NOMO-1 treated with DMSO at 0.1 percent for 48 hours (cell line): ENCODE measurements around the gene PANK1.

Experiments
- DNase-seq: peaks from one replicate; lab custom pipeline; 2025; ENCODE audit not compliant: unreplicated experiment; lab: John Stamatoyannopoulos, UW

Gene PANK1

DNA sequence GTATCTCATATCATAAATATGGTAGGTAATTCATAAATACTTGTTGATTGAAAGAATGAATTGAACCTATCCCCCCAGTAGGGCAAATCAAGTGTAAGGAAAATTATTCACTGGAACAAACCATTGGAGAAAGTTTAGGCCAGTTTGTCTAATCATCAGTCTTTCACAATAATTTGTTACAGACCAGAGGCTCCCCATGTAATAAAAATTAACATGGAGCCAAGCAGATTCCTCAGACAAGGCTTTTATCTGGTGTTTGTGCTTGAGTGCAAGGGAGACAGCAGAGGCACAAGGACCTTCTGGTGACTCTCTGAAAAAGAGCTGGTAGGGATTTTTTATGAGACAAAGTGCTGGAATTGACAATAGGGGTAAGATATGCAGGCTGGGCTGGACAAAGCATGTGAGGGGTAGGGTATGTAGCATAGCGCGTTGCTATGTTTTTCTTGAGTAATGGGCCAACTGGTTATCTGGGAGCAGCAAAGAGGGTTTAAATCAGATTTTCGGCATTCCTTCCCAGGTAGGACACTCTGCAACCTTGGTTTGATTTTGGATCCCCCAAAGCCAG lies 7.8 kb upstream of the PANK1 start:
- no peak for DNase-seq

DNA sequence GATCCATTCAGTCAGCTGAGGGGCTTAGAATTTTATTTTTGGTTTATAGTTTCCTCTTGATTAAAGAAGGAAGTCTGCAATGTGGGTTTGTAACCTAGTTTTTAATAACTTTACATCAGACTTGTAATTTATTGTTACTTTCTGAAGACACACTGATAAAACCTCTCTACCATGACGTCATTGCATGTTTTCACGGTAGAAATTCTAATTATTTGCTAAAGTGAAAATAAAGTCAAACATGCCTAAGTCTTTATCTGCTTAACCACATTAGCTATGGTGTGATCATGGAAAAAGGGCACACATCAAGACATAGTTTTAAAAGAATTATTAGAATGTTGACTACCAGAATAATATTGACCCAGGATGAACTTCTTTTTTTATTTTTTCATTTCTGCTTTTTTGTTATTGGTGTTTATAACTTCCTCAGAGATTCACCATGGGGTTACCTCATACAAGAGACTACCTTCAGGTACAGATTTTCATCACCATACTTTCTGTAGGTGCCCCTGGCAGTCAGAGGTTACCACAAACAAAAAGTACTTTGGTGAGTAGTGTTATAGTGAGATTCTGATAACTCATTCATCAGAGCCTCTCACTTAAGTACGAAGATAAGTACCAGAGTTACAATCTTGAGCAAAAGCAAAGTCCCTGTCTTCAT lies 7.0 kb upstream of the PANK1 start:
- DNase-seq, result peak; percentile 47

DNA sequence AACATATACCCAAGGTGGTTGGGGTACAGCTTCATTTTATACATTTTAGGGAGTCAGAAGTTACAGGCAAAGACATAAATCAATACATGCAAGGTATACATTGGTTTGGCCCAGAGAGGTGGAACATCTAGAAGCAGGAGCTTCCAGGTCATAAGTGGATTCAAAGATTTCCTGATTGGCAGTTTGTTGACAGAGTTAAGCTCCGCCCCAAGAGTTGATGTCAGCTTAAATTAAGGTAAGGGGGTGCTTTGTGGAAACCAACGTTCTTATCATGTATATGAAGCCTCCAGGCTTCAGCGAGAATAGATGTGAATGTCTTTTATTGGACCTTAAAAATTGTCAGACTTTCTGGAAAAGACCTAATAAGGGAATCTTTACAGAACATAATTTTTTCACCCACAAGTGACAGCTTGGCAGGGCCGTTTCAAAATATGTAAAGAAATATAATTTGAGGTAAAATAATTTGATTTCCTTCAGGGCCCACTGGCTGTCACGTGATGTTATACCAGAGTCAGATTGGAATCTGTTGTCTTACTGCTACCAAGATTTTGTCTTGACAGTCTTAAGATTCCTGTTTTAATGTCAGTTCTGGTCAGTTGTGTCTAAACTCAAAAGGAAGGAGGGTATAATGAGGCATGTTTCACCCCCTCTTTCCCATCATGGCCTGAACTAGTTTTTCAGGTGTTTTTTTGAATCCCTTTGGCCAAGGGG lies 6.3 kb upstream of the PANK1 start:
- no peak for DNase-seq

DNA sequence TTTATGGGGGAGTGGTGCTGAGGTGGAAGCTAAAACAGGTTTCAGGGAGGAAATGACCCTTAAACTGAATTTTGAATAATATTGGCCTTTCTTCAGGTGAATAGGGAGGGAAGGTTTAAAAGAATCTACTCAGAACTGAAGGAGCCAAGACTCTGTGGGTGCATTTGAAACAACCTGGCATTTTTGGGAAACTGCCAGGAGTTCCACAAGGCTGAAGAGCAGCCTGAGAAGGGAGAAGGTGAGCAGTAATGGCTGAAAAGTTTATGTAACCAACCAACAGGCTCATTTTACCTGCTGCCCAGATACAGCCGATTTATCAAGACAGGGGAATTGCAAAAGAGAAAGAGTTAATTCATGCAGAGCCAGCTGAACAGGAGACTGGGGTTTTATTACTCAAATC lies 4.0 kb upstream of the PANK1 start:
- DNase-seq, result no peak

DNA sequence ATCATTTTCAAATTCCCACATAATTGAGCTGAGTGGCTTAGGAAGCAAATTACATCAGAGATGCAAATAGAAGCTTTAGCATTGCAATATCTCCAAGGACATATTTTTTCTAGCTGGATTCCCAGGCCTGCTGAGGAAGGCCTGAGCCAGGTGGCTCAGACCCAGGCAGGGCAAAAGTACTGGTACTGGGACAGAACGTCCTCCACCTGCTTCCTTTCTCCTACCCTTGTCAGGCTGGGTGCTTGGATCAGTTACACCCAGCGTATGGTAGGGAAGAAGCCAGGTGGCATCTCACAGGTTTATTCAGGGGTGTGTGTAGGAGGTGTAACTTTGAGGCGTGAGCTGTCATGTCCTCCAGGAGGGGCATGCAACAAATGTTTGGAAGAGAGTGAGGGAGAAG lies 3.0 kb upstream of the PANK1 start:
- no peak for DNase-seq

DNA sequence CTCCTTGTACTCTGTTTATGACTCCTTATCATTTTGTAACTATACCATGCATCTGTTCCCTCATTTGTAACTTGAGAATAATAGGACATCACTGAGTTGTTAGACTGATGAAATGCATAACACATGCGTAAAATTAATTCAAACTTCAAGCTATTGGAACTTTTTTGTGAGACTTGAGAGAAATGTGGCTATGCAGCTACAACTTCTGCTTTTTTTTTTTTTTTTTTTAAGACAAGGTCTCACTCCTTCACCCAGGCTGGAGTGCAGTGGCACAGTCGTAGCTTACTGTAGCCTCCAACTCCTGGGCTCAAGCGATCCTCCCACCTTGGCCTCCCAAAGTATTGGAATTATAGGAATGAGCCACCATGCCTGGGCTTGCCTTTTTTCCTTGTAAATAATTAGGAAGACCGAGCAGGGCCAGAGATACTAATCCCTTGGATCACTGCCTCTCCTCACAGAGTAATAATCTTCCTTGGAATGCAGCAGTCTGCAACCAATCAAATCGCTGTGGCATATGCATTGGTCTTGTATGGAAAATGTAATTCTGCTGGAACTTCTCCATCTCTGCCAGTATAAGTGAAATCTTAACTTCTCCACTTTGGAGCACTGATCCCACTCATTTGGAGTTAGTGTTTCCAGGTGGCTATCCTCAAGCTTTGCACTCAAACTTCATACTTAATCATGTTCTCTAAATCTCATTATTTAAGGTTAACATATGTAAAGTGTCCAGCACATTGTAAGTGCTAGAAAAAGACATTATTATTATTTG lies 2.0 kb upstream of the PANK1 start:
- peak; percentile 39 for DNase-seq

DNA sequence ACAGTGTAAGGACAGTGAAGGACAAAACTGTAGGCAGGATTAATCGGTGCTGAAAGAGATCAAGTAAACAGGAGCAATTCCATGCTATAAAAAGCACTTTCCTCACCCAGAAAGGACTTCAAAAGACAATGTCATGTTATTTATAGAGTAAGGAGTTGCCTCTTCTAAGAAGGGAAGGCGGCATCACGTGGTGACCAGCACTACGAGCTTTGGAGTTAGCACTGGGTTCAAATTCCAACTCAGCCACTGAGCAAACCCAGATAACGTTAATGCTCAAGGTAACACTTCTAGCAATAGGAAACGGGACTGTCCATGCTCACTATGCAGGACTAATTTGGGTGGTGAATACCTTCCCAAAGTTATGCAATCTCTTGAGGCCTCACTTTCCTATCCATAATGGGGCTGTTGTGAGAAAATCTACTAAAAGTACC lies 715 bp upstream of the PANK1 start:
- no peak for DNase-seq

DNA sequence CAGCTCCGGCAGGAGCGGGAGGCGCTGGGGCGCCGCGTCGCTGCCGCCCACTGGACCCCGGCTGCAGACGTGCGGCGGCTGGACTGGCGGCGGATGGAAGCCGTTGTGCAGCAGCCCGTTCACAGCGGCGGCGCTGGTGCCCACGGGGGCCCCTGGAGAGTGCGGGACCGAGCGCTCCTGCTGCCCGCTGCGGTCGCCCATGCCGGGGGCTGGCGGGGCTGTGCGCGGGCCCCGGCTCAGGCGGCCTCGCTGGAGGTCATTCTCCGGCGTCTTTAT lies 413 bp downstream of the PANK1 start:
- peak; percentile 42 for DNase-seq

DNA sequence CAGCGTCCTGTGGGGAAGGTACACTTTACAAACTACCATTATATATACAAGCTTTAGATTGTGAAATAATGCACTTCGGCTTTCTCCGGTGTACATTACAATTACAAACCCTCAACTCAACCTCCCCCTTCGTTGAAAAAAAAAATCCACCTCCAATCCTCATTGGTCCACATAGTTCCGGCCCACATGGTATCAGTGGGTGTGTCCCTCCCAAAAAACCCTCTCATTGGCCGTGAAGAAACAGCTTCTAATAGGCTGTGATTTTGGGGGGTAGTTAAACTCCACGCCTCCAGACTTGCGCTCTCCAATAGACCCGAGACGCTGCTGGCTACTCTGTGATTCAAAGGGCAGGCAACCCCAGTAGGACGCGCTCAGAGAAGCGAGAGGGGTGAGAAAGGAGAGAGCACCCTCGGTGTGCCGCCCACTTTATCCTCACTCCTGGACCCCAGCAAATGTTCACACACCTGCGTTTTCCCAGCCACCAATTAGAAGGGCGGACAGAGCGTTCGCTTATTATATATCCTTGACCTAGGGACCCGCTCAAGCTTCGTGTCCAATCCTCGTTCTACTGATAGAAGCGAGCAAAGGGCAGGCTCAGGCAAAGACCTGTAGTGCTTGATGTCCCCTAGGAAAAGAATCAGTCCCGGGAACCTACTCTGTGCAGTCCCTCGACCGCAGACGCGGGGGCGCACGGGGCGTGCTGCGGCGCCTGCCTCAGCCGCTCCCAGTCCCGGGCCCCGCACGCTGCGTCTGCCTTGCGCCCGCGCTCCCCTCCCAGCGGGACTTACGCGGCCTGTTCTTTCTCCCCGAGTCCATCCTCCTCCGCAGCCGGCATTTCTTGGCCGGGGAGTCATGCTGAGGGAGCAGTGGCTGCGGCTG lies 991 bp downstream of the PANK1 start:
- peak; percentile 98 for DNase-seq

DNA sequence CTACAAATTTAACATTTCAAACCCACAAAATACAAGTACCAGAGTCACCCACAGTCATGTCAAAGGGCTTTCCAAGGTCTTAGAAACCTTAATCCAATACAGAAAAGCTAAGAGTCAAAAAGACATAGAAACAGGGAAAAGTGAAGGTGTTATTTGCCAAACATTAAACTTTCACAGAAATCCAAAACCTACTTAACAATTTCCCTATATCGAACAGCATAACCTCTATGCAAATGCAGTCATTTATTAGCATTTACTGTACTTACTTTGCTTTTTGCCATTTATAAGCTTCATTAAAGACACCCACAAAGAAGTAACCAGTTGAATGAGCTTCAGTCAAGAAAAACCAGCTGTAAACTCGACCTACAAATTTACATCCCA lies 1.6 kb downstream of the PANK1 start:
- DNase-seq, result no peak

DNA sequence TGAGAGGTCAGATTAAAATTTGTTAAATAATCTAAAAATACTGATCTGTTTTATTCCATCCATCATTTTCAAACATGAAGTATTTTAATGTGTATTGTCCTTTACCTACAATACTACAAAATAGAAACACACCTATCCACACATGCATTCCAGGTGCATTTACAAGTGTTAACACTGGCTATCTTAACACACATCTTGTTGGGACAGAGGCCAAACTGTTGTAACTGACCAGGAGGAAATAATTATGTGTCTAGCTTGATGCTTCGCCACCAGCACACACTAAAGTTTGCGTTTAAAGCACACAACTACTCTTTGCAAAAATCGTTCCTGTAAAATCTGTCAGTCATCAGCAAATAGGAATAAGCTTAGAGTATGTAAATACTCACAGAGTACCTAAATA lies 2.8 kb downstream of the PANK1 start:
- no peak for DNase-seq

DNA sequence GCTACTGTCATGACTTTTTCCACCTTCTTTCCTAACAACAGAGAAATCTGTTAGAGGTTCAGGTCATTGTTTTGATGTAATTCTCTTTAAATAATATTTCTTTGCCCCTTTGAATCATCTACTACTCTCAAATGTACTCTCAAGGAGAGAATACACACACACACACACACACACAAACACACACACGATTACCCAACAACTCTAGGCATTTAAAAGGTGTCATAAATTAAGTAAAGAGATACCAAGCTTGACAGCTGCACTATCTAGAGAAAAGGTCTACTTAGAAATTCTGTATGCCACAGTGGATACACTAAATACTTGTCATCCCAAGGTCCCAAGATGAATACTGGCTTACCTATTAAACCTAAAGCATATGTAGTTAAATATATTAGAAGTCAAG lies 4.8 kb downstream of the PANK1 start:
- no peak for DNase-seq

DNA sequence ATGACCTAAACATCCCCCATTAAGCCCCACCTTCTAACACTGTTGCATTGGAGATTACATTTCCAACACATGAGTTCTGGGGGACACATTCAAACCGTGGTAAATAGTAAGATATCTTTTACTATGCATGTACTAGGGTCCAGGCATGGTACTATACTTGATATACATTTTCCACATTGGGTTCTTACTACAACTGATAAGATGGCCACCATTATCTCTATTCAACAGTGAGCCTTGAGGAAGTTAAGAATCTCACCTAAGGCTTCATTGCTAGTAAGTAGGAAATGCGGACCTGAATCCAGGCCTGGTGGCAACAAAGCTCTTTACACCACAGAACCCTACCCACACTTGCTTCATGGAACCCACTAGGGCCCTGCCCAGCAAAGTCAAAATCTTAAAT lies 5.7 kb downstream of the PANK1 start:
- no peak for DNase-seq

DNA sequence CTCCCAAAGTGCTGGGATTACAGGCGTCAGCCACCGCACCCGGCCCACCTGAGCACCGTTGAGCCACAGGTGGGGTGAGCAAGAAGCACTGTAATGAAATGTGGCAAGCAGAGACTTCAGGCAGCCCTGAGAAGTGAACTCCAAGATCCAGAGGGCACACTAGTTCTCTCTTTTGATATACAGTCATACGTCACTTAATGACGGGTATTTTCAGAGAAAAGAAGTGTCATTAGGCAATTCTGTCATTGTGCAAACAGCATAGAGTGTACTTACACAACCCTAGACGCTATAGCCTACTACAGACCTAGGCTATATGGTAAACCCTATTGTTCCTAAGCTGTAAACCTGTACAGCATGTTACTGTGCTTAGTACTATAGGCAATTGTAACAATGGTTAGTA lies 7.9 kb downstream of the PANK1 start:
- DNase-seq, result peak; percentile 86

DNA sequence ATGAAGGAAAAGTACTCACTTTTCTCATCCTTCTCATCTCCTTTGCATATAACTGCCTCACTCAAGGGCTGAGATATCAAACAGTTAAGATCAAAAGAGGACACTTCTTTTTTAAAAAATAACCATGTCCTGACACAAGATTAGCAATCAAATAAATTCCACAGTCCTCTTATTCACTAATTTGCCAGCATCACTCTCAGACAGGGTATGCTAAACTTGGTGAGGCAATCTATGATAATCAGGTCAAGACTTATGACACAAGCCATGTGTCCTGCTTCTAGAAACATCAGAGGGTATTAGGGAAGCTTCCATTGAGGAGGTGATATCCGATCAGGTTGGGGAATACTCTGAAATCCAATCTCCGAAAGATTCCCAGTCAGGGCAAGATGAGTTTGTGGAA lies 10.4 kb downstream of the PANK1 start:
- DNase-seq, result no peak

DNA sequence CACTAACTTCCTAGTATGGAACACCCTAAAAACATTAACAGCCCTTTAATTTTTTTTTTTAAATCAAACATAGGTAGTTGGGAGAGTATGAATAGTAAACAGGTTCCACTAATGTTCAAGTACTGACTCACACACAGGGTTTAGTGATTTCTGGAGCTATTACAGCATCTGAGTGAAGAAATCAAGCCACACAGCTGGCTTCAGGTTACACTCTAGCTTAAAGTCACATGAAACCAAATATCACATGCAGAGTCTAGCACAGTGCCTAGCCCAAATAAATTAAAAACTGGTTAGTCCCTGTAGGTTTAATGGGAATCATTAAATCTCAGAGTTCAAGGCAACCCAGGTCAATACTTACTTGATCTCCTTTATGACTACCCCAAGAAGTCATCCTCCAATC lies 11.6 kb downstream of the PANK1 start:
- DNase-seq, result no peak

DNA sequence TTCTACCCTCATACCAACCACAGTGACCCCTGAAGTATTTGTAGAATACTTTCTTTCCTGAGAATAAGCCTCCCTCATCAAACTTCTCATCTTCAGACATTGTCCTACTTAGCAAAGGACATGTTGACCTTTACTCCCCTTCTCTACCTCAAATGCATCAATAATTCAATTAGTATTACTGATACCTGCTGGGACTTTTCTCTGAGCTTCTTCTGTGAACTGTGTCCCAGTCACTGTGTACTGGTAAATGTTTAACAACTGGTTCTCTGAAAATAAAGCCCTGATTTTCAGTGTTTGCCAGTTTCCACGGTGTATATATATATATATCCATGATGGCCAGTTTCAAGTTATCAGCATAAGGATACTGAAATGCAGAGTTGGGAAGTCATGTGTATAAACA lies 12.2 kb downstream of the PANK1 start:
- no peak for DNase-seq

DNA sequence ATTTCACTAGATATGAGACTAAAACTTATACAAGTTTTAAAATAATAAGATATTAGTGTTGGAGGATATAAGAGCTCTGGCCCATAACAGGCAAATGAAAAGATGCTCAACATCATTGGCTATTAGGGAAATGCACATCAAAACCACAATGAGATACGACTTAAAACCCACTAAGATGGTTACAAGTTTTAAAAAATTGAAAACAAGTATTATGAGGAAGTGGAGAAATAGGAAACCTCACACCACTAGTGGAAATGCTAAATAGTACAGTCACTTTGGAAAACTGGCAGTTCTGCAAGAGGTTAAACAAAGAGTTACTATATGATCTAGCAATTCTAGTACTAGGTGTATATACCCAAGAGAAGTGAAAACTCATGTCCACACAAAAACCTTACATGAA lies 17.2 kb downstream of the PANK1 start:
- DNase-seq, result peak; percentile 34

DNA sequence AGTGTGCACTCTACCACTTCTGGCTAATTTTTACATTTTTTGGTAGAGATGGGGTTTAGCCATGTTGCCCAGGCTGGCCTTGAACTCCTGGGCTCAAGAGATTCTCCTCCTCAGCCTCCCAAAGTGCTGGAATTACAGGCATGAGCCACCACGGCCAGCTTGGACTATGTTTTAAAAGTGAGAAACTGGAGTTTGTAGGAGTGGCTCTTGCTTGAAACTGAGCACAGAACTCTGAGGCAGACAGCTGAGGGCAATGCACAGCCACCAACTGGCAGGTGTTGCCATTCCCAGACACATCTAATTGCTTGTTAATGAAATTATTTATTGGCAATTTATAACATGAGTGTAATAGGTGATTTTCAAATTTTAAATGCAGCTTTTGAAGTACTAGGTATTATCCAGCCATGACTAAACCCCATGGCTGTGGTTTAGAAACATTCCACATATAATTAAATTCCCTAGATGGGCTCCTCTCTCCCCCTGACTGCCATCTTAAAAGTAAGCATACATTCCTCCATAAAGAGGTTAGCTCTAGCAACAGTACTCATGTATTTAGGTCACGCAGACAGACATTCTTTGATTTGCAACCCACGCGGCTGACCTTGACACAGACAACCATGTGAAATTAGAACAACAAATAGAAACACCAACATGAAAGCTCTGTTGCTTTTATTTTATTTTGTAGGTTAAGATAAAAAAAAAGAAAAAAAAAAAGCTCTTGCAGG lies 19.8 kb downstream of the PANK1 start:
- no peak for DNase-seq

DNA sequence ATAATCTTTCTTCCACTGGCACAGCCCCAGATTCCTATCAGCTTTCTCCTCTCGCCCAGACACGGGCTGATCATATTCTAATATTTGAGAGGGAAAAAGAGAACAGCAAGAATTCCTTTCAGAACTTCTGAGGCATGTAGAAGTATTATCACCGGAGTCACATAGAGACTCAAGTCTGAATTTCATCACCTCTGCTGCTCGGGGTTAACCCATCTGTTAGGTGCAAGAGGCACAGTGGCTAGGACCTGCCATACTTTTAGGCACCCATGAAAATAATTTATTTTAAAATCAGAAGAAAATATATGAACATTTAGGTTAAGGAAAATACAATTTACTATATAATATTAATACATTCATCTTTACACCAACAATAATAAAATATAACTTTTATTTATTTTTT lies 21.0 kb downstream of the PANK1 start:
- no peak for DNase-seq

DNA sequence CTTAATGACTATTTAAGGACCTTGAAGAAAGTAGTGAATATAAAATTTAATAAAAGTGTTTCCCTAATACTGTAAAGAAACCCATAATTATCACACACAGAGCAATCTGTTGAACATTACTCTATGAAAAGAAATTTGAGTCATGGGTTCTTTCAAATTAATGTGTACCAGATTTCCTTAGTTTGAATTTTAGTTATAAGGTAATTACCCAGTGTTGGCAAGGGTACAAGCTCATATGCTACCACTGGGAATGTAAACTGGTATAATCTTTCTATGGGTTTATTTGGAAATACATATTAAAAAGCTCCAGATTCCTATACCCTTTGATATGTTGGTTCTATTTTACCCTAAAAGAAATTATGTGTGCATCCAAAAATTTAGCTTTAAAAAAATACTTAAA lies 22.9 kb downstream of the PANK1 start:
- DNase-seq, result no peak
